Measurements from ENCODE around the gene OR2D3.

DNA sequence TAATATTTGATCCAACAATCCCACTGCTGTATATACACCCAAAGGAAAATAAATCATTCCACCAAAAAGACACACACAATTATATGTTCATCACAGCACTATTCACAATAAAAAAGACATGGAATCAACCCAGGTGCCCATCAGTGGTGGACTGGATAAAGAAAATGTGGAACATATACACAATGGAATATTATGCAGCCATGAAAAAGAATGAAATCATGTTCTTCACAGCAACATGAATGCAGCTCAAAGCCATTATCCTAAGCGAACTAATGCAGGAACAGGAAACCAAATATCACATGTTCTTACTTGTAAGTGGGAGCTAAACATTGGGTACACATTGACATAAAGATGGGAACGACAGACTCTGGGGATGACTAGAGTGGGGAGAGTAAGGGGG is 1.1 kb upstream of the OR2D3 start:
- TF ChIP-seq, protein P1, sequence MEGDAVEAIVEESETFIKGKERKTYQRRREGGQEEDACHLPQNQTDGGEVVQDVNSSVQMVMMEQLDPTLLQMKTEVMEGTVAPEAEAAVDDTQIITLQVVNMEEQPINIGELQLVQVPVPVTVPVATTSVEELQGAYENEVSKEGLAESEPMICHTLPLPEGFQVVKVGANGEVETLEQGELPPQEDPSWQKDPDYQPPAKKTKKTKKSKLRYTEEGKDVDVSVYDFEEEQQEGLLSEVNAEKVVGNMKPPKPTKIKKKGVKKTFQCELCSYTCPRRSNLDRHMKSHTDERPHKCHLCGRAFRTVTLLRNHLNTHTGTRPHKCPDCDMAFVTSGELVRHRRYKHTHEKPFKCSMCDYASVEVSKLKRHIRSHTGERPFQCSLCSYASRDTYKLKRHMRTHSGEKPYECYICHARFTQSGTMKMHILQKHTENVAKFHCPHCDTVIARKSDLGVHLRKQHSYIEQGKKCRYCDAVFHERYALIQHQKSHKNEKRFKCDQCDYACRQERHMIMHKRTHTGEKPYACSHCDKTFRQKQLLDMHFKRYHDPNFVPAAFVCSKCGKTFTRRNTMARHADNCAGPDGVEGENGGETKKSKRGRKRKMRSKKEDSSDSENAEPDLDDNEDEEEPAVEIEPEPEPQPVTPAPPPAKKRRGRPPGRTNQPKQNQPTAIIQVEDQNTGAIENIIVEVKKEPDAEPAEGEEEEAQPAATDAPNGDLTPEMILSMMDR (conservative IDR thresholded peaks at IDR 0.05; ENCODE audit: low read length), result no peak
- TF ChIP-seq EZH2phosphoT487 (IDR thresholded peaks at IDR 0.05; ENCODE audit: borderline replicate concordance, low read depth, low read length), result no peak

Measured in OCI-LY7 (cell line).